ENCODE results near the gene ST6GAL2. TPM values are rescaled to one million over a fixed set of nuclear protein-coding genes. Genes with fewer than 3 reads are reported as not detected.

The ST6GAL2 gene
- total and polyA plus RNA-seq, 4 donors = 1.0 to 3.6 (median 2.3) TPM

DNA sequence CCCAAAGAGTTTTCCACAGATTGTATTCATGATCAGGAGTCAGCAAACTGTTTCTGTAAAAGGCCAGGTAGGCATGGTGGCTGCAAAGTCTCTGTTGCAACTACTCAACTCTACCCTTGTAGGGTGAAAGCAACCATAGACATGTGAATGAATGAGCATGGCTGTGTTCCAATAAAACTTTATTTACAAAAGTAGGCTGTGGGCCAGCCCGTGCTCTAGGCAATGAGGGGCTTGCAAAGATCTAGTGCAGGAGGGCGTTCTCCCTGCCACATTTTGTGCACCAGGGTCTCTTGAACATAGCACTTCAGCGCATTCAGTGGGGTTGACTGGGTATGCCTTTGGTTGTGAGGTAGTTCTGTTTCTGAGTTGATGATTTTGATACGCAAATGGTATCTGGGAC lies 85.8 kb downstream of the ST6GAL2 start:
- DNase-seq (ENCODE audit: low spot score) = no peak
- H3K4me3 ChIP-seq (ENCODE audit: low read depth in 1 of 3, low read length in 3 of 3) = no peak overlapping the region

DNA sequence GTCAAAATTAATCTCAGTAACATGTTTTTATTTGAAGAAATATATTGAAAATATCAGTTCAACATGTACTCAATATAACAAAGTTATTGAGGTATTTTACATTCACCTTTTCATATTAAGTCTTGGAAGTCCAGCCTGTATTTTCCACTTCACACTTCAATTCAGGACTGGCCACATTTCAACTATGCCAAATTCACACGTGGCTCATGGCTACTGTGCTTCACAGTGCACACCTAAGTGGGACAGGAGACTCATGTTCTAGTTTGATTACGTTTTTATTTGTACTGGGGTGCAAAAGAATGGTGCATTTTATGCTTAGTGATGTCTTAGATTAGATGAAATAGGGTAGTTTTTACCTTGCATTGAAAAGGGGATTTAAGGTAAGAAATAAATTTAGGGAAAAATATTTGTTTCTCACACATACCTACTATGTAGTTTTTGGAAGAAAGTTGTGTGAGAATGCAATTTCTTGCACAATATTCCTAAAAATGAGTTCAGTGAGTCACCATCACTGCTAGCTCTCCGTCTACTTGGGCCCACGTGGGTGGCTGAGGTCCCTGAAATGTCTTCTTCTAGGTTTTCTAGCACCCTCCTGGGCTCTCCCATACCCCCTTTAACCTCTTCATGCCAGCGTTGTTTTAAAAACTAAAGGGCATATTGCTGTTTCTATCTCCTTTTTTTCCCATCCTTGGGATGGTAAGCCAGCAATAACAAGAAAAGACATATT lies 87.0 kb downstream of the ST6GAL2 start:
- Histone ChIP-seq H3K27ac (ENCODE audit: low read depth in 1 of 2, low read length in 2 of 2) (no peak overlapping the region), H3K9me3 (ENCODE audit: control insufficient read depth in 4 of 4, low read length in 3 of 4) (no peaks in the 10 kb centered on the region), H3K4me3 (ENCODE audit: low read depth in 1 of 3, low read length in 3 of 3) (no peak overlapping the region), H3K9ac (ENCODE audit: low read depth in 1 of 2, low read length in 2 of 2) (no peak overlapping the region), H3K27me3 (ENCODE audit: control insufficient read depth in 4 of 4, insufficient read depth in 4 of 4, low read length in 3 of 4) (no peaks in the 10 kb centered on the region), H3K4me1 (ENCODE audit: control insufficient read depth in 4 of 4, insufficient read depth in 4 of 4, low read length in 3 of 4) (no peaks in the 10 kb centered on the region), H3K36me3 (ENCODE audit: control insufficient read depth in 4 of 4, insufficient read depth in 3 of 4, low read depth in 1 of 4, low read length in 3 of 4) (no peaks in the 10 kb centered on the region)
- TF ChIP-seq NR2F2 (IDR thresholded peaks at IDR 0.05) = no peak
- no peak for TF ChIP-seq EGR1 (IDR thresholded peaks at IDR 0.05; ENCODE audit: low read depth in 2 of 2)
- DNase-seq (ENCODE audit: low spot score) = no peak
- 51% methylated on average over 5 of the region's 5 CpGs for WGBS

More for the DNA sequence above, 85.8 kb downstream of the ST6GAL2 start:
- WGBS = 88% methylated on average over 4 of the region's 4 CpGs
- no peaks in the 10 kb centered on the region for H3K27me3 ChIP-seq (ENCODE audit: control insufficient read depth in 4 of 4, insufficient read depth in 4 of 4, low read length in 3 of 4)
- H3K4me1 ChIP-seq (ENCODE audit: control insufficient read depth in 4 of 4, insufficient read depth in 4 of 4, low read length in 3 of 4) = no peaks in the 10 kb centered on the region
- no peak overlapping the region for H3K27ac ChIP-seq (ENCODE audit: low read depth in 1 of 2, low read length in 2 of 2)
- no peak overlapping the region for H3K9ac ChIP-seq (ENCODE audit: low read depth in 1 of 2, low read length in 2 of 2)
- no peaks in the 10 kb centered on the region for H3K36me3 ChIP-seq (ENCODE audit: control insufficient read depth in 4 of 4, insufficient read depth in 3 of 4, low read depth in 1 of 4, low read length in 3 of 4)
- no peaks in the 10 kb centered on the region for H3K9me3 ChIP-seq (ENCODE audit: control insufficient read depth in 4 of 4, low read length in 3 of 4)
- TF ChIP-seq, protein P1, sequence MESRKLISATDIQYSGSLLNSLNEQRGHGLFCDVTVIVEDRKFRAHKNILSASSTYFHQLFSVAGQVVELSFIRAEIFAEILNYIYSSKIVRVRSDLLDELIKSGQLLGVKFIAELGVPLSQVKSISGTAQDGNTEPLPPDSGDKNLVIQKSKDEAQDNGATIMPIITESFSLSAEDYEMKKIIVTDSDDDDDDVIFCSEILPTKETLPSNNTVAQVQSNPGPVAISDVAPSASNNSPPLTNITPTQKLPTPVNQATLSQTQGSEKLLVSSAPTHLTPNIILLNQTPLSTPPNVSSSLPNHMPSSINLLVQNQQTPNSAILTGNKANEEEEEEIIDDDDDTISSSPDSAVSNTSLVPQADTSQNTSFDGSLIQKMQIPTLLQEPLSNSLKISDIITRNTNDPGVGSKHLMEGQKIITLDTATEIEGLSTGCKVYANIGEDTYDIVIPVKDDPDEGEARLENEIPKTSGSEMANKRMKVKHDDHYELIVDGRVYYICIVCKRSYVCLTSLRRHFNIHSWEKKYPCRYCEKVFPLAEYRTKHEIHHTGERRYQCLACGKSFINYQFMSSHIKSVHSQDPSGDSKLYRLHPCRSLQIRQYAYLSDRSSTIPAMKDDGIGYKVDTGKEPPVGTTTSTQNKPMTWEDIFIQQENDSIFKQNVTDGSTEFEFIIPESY (IDR thresholded peaks at IDR 0.05) = no peak
- TF ChIP-seq YY1 (IDR thresholded peaks at IDR 0.05) (no peak), SP1 (IDR thresholded peaks at IDR 0.05) (no peak), JUND (IDR thresholded peaks at IDR 0.05) (no peak)

DNA sequence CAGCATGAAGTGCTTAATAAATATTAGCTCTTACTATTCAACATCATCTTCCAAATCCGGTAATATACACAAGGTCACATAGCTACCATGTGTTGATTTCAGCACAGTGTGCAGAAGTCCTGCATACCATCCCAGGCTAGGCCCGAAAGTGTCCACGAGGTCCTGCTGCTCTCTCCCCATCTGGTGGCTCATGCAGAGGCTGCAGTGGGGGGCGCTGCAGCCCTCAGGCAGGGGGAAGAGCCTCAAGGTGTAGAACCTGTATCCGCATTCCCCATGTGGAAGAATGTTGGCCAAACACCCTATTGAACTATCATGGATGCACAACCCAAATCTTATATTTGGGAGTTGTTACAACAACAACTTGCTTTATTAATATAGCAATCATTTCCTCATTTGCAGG lies 88.5 kb downstream of the ST6GAL2 start:
- 81% methylated on average over 5 of the region's 5 CpGs for WGBS
- Histone ChIP-seq H3K27me3 (ENCODE audit: control insufficient read depth in 4 of 4, insufficient read depth in 4 of 4, low read length in 3 of 4) (no peaks in the 10 kb centered on the region), H3K36me3 (ENCODE audit: control insufficient read depth in 4 of 4, insufficient read depth in 3 of 4, low read depth in 1 of 4, low read length in 3 of 4) (no peaks in the 10 kb centered on the region), H3K9me3 (ENCODE audit: control insufficient read depth in 4 of 4, low read length in 3 of 4) (no peaks in the 10 kb centered on the region), H3K9ac (ENCODE audit: low read depth in 1 of 2, low read length in 2 of 2) (no peak overlapping the region), H3K4me1 (ENCODE audit: control insufficient read depth in 4 of 4, insufficient read depth in 4 of 4, low read length in 3 of 4) (no peaks in the 10 kb centered on the region), H3K4me3 (ENCODE audit: low read depth in 1 of 3, low read length in 3 of 3) (no peak overlapping the region), H3K27ac (ENCODE audit: low read depth in 1 of 2, low read length in 2 of 2) (no peak overlapping the region)
- no peak for TF ChIP-seq HNF4A (conservative IDR thresholded peaks at IDR 0.05)
- no peak for TF ChIP-seq TAF1 (conservative IDR thresholded peaks at IDR 0.05)
- TF ChIP-seq SP1 (IDR thresholded peaks at IDR 0.05) = no peak
- TF ChIP-seq RAD21 (IDR thresholded peaks at IDR 0.05) = no peak
- TF ChIP-seq, protein P2, sequence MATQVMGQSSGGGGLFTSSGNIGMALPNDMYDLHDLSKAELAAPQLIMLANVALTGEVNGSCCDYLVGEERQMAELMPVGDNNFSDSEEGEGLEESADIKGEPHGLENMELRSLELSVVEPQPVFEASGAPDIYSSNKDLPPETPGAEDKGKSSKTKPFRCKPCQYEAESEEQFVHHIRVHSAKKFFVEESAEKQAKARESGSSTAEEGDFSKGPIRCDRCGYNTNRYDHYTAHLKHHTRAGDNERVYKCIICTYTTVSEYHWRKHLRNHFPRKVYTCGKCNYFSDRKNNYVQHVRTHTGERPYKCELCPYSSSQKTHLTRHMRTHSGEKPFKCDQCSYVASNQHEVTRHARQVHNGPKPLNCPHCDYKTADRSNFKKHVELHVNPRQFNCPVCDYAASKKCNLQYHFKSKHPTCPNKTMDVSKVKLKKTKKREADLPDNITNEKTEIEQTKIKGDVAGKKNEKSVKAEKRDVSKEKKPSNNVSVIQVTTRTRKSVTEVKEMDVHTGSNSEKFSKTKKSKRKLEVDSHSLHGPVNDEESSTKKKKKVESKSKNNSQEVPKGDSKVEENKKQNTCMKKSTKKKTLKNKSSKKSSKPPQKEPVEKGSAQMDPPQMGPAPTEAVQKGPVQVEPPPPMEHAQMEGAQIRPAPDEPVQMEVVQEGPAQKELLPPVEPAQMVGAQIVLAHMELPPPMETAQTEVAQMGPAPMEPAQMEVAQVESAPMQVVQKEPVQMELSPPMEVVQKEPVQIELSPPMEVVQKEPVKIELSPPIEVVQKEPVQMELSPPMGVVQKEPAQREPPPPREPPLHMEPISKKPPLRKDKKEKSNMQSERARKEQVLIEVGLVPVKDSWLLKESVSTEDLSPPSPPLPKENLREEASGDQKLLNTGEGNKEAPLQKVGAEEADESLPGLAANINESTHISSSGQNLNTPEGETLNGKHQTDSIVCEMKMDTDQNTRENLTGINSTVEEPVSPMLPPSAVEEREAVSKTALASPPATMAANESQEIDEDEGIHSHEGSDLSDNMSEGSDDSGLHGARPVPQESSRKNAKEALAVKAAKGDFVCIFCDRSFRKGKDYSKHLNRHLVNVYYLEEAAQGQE (IDR thresholded peaks at IDR 0.05) = no peak
- TF ChIP-seq, protein P3, sequence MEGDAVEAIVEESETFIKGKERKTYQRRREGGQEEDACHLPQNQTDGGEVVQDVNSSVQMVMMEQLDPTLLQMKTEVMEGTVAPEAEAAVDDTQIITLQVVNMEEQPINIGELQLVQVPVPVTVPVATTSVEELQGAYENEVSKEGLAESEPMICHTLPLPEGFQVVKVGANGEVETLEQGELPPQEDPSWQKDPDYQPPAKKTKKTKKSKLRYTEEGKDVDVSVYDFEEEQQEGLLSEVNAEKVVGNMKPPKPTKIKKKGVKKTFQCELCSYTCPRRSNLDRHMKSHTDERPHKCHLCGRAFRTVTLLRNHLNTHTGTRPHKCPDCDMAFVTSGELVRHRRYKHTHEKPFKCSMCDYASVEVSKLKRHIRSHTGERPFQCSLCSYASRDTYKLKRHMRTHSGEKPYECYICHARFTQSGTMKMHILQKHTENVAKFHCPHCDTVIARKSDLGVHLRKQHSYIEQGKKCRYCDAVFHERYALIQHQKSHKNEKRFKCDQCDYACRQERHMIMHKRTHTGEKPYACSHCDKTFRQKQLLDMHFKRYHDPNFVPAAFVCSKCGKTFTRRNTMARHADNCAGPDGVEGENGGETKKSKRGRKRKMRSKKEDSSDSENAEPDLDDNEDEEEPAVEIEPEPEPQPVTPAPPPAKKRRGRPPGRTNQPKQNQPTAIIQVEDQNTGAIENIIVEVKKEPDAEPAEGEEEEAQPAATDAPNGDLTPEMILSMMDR (IDR thresholded peaks at IDR 0.05; ENCODE audit: low read depth, low read length, missing input control) = no peak
- DNase-seq (ENCODE audit: low spot score) = no peak

All from liver (tissue), 9 donors.